ENCODE measurements around the gene LAPTM4A. TPM values are rescaled to one million over a fixed set of nuclear protein-coding genes. Genes with fewer than 3 reads are reported as not detected.

LAPTM4A gene
- total RNA-seq, 2 experiments from 2014 or later: 8.4 to 26.2 TPM

DNA sequence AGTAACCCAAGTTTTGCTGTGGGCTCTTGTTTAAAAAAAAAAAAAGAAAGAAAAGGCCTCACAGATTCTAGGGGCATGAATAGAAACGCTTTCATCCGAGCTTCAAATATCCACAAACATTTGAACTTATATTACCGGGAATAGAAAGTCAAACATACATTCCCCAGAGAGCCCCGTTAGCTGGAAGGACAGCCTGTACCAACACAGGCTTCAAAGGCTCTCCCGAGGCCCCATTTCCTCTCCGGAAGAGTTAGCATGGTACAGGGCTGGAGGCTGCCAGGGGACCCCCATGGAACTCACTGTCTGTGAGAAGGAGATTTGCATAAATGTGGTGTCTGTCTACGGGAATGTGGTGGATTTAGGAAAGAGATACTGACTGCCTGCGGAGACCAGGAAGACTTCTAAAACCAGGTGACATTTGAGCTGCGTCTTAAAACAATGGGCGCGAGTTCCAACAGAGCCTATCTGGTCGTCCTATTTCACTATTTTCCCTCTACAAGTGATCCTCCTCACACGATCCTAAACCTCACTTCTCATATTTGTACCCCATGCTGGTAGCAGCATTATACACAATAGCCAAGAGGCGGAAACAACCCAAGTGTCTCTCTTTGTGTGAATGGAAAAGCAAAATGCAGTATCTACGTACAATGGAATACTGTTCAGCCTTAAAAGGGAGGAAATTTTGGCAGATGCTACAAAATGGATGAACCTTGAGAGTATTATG lies 38.1 kb downstream of the LAPTM4A start:
- POLR2A ChIA-PET: no interaction called here
- H3K4me3 ChIP-seq (ENCODE audit: low read depth, low read length, poor library complexity, severe bottlenecking): no peak overlapping the region
- CTCF ChIA-PET (ENCODE audit: unreplicated experiment): no interaction called here

DNA sequence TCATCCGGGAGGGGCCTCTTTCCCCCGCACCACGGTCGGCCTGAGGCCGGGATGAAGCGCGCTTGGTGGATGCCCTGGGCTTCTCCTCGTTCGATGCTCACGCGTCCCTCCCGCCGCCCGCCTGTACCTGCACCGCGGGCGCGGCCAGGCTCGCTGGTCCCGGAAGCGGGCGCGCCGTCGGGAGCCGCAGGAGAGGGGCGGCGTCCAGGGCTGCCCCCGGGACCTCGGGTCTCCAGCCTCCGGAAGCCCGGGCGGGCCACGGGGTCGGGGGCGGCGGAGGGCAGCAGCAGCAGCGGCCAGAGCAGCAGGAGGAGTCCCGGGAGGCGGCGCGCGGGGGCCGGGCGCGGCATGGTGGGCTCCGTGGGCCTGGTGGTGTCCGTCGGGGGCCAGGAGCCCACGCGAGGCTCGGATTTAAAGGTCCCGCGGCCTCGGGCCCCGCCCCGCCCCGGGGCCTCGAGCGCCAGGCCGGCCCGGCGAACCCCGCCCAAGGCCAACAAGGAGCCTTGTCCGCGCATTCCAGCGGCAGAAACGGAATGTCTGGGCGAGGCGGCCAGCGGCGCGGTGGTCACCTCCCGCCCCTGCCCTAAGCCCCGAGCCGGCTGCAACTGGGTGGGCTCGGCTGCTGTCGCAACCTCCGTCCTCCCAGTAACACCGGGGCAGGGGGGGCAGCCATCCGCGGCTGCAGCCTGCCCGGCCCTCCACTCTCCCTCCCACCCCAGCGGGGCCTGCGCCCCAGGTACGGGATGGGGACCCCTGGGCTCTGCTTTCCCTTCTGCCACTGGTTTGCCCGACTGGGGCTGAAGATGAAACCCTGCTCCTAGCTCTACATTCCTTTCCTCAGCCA lies 38.9 kb downstream of the LAPTM4A start, which contains the start of gene MATN3:
MATN3 (minus strand) TSS at position 387 of the 844 bp plus-strand sequence; CDS start at position 350, 37 bp downstream.
- H3K27ac ChIP-seq (ENCODE audit: low read depth, low read length, poor library complexity, severe bottlenecking): no peak within 1 kb of the TSS
- intact Hi-C loops (cut with micrococcal nuclease; ENCODE audit: unreplicated experiment): no loop called here

More for the DNA sequence above, 38.1 kb downstream of the LAPTM4A start:
- Histone ChIP-seq H3K4me1 (ENCODE audit: insufficient read depth, low read length, poor library complexity, severe bottlenecking) (no peaks in the 10 kb centered on the region), H3K9me3 (ENCODE audit: low read length) (no peaks in the 10 kb centered on the region), H3K79me2 (ENCODE audit: insufficient read depth, low read depth, low read length) (no peaks in the 10 kb centered on the region), H3K36me3 (ENCODE audit: insufficient read depth, low read length) (no peaks in the 10 kb centered on the region), H4K20me1 (ENCODE audit: insufficient read depth, low read length) (no peaks in the 10 kb centered on the region), H3K27ac (ENCODE audit: low read depth, low read length, poor library complexity, severe bottlenecking) (no peak overlapping the region), H3K9me2 (ENCODE audit: insufficient read depth, low read length) (no peaks in the 10 kb centered on the region), H3K4me2 (ENCODE audit: low read length) (no peak overlapping the region), H2AFZ (ENCODE audit: low read length) (no peak overlapping the region)
- no peak for DNase-seq (ENCODE audit: low spot score)
- TF ChIP-seq, protein P1, sequence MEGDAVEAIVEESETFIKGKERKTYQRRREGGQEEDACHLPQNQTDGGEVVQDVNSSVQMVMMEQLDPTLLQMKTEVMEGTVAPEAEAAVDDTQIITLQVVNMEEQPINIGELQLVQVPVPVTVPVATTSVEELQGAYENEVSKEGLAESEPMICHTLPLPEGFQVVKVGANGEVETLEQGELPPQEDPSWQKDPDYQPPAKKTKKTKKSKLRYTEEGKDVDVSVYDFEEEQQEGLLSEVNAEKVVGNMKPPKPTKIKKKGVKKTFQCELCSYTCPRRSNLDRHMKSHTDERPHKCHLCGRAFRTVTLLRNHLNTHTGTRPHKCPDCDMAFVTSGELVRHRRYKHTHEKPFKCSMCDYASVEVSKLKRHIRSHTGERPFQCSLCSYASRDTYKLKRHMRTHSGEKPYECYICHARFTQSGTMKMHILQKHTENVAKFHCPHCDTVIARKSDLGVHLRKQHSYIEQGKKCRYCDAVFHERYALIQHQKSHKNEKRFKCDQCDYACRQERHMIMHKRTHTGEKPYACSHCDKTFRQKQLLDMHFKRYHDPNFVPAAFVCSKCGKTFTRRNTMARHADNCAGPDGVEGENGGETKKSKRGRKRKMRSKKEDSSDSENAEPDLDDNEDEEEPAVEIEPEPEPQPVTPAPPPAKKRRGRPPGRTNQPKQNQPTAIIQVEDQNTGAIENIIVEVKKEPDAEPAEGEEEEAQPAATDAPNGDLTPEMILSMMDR (conservative IDR thresholded peaks at IDR 0.05; ENCODE audit: low read length): no peak
- TF ChIP-seq EZH2phosphoT487 (IDR thresholded peaks at IDR 0.05; ENCODE audit: borderline replicate concordance, low read depth, low read length): no peak
- intact Hi-C loops (cut with micrococcal nuclease; ENCODE audit: unreplicated experiment): no loop called here
- BruUV-seq (replicated peaks): no TSS peak

More for the DNA sequence above, 38.9 kb downstream of the LAPTM4A start, which contains the start of gene MATN3:
- TF ChIP-seq, protein P1 (conservative IDR thresholded peaks at IDR 0.05; ENCODE audit: low read length): no peak
- TF ChIP-seq EZH2phosphoT487 (IDR thresholded peaks at IDR 0.05; ENCODE audit: borderline replicate concordance, low read depth, low read length): no peak
- BruUV-seq (replicated peaks): no TSS peak
- no peaks in the 10 kb centered on the region for H4K20me1 ChIP-seq (ENCODE audit: insufficient read depth, low read length)
- no peak for DNase-seq (ENCODE audit: low spot score)
- no peaks in the 10 kb centered on the region for H3K36me3 ChIP-seq (ENCODE audit: insufficient read depth, low read length)
- no peak within 1 kb of the TSS for H3K4me2 ChIP-seq (ENCODE audit: low read length)
- ChIA-PET POLR2A (no interaction called here), CTCF (ENCODE audit: unreplicated experiment) (no interaction called here)
- no peaks in the 10 kb centered on the region for H3K4me1 ChIP-seq (ENCODE audit: insufficient read depth, low read length, poor library complexity, severe bottlenecking)
- no peaks in the 10 kb centered on the region for H3K9me3 ChIP-seq (ENCODE audit: low read length)
- H3K79me2 ChIP-seq (ENCODE audit: insufficient read depth, low read depth, low read length): no peaks in the 10 kb centered on the region
- no peak within 1 kb of the TSS for H2AFZ ChIP-seq (ENCODE audit: low read length)
- no peaks in the 10 kb centered on the region for H3K9me2 ChIP-seq (ENCODE audit: insufficient read depth, low read length)
- no peak within 1 kb of the TSS for H3K4me3 ChIP-seq (ENCODE audit: low read depth, low read length, poor library complexity, severe bottlenecking)

Data from OCI-LY7 (cell line).